Osteoblast (primary cell): ENCODE results near the gene CCL11. TPM values are rescaled to one million over a fixed set of nuclear protein-coding genes. Genes with fewer than 3 reads are reported as not detected.

Experiments
- DNase-seq: peaks from one replicate; pipeline ENCODE4 v3.0.0; 2011; ENCODE audit warnings: low spot score, mixed read lengths; ENCODE audit not compliant: insufficient read length; ENCODE audit errors: missing footprints
- H2AFZ ChIP-seq: 2 replicates; pipeline ENCODE4 v1.6.0; 2011; ENCODE audit warnings: mild to moderate bottlenecking, low read length
- H3K27ac ChIP-seq: 2 replicates; pipeline ENCODE4 v1.5.1; 2011; ENCODE audit warnings: mild to moderate bottlenecking, low read depth, low read length, moderate library complexity
- H3K27me3 ChIP-seq: 2 replicates; pipeline ENCODE4 v1.6.0; 2012; ENCODE audit warnings: mild to moderate bottlenecking, control low read depth, inconsistent platforms, low read length, moderate library complexity; ENCODE audit not compliant: insufficient read depth
- H3K36me3 ChIP-seq: 2 replicates; pipeline ENCODE4 v1.5.1; 2011; ENCODE audit warnings: mild to moderate bottlenecking, low read length, control low read depth, moderate library complexity; ENCODE audit not compliant: insufficient read depth
- H3K4me1 ChIP-seq: 2 replicates; pipeline ENCODE4 v1.5.1; 2011; ENCODE audit warnings: mild to moderate bottlenecking, low read length, control low read depth, moderate library complexity; ENCODE audit not compliant: insufficient read depth
- H3K4me2 ChIP-seq: 2 replicates; pipeline ENCODE4 v1.6.0; 2011; ENCODE audit warnings: mild to moderate bottlenecking, low read length; ENCODE audit not compliant: insufficient read depth
- H3K4me3 ChIP-seq: fragments of 200-600 bp; sonication (generic); 3 replicates; pipeline ENCODE4 v1.5.1; 2012; ENCODE audit warnings: mild to moderate bottlenecking, low read length, inconsistent platforms; ENCODE audit not compliant: insufficient read depth
- H3K79me2 ChIP-seq: 2 replicates; pipeline ENCODE4 v1.6.0; 2012; ENCODE audit warnings: mild to moderate bottlenecking, low read length, control low read depth, inconsistent platforms; ENCODE audit not compliant: insufficient read depth
- H3K9me3 ChIP-seq: 2 replicates; pipeline ENCODE4 v1.5.1; 2011; ENCODE audit warnings: low read depth, low read length, control low read depth
- H4K20me1 ChIP-seq: 2 replicates; pipeline ENCODE4 v1.6.0; 2012; ENCODE audit warnings: mild to moderate bottlenecking, low read length, control low read depth; ENCODE audit not compliant: insufficient read depth
- CTCF ChIP-seq: IDR thresholded peaks from 2 replicates; pipeline ENCODE4 v1.5.1; 2011; ENCODE audit warnings: mild to moderate bottlenecking, low read depth, low read length, moderate library complexity; ENCODE audit errors: extremely low read depth
- total RNA-seq: library from RNA; depleted of rRNA; stranded (reverse); fragments of >200 nt; gene quantifications from 2 replicates; pipeline ENCODE4 v1.2.3, GENCODE V29; 2012

CCL11 gene
- total RNA-seq, 1 donor: not detected

DNA sequence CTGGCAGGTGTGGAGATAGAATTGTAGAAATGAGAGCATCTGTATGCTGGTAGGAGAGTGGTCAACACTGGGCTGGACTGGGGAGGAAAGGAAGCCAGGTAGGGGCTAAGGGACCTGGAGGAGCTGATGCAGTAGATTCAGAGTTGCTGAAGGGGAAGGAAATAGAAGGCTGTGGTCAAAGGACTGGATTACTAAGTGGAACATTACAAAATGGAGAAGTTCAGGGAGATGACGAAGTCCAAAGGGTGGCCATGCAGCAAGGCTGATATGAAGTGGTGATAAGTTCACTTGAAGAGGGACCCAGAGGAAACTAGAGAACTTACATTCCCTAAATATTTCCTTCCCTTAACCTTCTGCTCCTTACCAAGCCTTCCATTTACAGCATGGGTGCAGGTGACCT is 39.1 kb upstream of the CCL11 start:
- Histone ChIP-seq H3K4me2 (no peak overlapping the region), H3K27me3 (no peaks in the 10 kb centered on the region), H3K79me2 (no peaks in the 10 kb centered on the region), H3K36me3 (no peaks in the 10 kb centered on the region), H4K20me1 (no peaks in the 10 kb centered on the region), H2AFZ (no peak overlapping the region), H3K4me3 (no peak overlapping the region), H3K27ac (no peak overlapping the region), H3K9me3 (no peaks in the 10 kb centered on the region), H3K4me1 (peaks cover 35% of the 10 kb centered on the region)
- no peak for TF ChIP-seq CTCF
- DNase-seq: no peak

GRCh38 chr17:34246881-34247280 is 38.7 kb upstream of the CCL11 start:
- no peak overlapping the region for H3K27ac ChIP-seq
- no peak for DNase-seq
- no peak overlapping the region for H3K4me3 ChIP-seq
- no peak overlapping the region for H3K4me2 ChIP-seq
- no peak for TF ChIP-seq CTCF
- H3K9me3 ChIP-seq: no peaks in the 10 kb centered on the region
- H3K36me3 ChIP-seq: no peaks in the 10 kb centered on the region
- H3K27me3 ChIP-seq: no peaks in the 10 kb centered on the region
- no peaks in the 10 kb centered on the region for H4K20me1 ChIP-seq
- H3K79me2 ChIP-seq: no peaks in the 10 kb centered on the region
- H3K4me1 ChIP-seq: peaks cover 40% of the 10 kb centered on the region
- no peak overlapping the region for H2AFZ ChIP-seq

DNA sequence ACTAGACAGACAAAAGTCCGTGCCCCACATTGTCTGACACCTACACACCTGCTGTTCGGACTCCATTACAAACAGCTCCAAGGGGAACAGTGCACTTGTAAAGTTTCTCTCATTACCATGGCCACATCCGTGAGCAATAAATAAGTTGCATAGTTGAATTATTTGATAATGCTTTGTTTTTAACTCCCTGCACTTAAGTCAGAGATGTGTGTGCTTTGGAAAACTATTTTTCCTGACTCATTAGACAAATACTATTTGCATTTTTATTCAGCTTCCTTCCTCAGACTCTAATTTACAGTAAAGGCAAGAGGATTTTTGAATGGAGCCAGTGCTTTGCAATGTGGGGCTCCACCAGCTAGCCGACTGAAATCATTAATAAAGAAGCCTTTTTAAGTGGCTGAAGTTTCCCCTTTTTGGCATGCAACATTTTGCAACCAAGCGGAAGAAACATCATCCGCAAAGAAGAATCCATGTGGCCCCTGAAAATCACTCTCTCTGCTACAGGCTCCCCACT is 37.0 kb upstream of the CCL11 start:
- Histone ChIP-seq H3K4me1 (peaks cover 56% of the 10 kb centered on the region), H3K79me2 (no peaks in the 10 kb centered on the region)

DNA sequence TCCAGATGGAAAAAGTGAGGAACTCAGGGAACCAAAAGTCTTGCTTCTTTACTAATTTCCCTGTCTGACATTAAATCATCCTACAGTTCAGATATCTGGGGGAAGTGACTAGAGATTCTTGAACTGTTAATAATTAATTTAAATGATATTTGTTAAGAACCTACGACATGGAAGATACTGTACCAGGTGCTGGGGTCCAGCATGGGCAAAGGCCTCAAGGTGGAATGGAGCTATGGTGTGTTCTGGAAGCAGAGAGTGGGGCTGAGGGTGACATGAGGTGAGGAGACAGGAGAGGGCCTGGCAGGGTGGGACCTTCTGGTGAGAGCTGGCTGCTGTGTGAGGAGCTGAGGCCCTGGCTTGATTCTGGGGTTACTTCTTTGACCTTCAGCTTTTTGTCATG is 36.5 kb upstream of the CCL11 start:
- H3K4me3 ChIP-seq: no peak overlapping the region
- H3K4me1 ChIP-seq: peaks cover 61% of the 10 kb centered on the region
- no peaks in the 10 kb centered on the region for H4K20me1 ChIP-seq
- H3K27me3 ChIP-seq: no peaks in the 10 kb centered on the region
- H3K9me3 ChIP-seq: no peaks in the 10 kb centered on the region
- peak overlapping the region; percentile 19 for H3K4me2 ChIP-seq
- TF ChIP-seq CTCF: no peak
- H3K27ac ChIP-seq: peak overlapping the region; percentile 95
- no peaks in the 10 kb centered on the region for H3K36me3 ChIP-seq
- DNase-seq: no peak
- H3K79me2 ChIP-seq: no peaks in the 10 kb centered on the region
- H2AFZ ChIP-seq: no peak overlapping the region

More for the DNA sequence above, 37.0 kb upstream of the CCL11 start:
- no peak for DNase-seq
- no peak for TF ChIP-seq CTCF
- Histone ChIP-seq H3K27ac (peak overlapping the region; percentile 95), H3K4me2 (peak overlapping the region; percentile 34), H3K27me3 (no peaks in the 10 kb centered on the region), H3K9me3 (no peaks in the 10 kb centered on the region), H3K36me3 (no peaks in the 10 kb centered on the region), H2AFZ (no peak overlapping the region), H3K4me3 (no peak overlapping the region), H4K20me1 (no peaks in the 10 kb centered on the region)
